Activated CD4-positive, alpha-beta T cell treated with anti-CD3 and anti-CD28 coated beads for 4 hours (primary cell): Measurements from ENCODE around the gene RPL21.
"Not testable (repeated sequence)": the region's sequence is repeated elsewhere in the genome, so short reads cannot be mapped to it uniquely, and the experiment has no call there.

ENCODE experiments used
- DNase-seq, 2 donors: peaks; one replicate each; pipeline ENCODE4 v3.0.0-alpha.2; 2020

Gene RPL21

GRCh38 chr13:27259831-27260230 is 8.5 kb downstream of the RPL21 start:
- DNase-seq: no peak

DNA sequence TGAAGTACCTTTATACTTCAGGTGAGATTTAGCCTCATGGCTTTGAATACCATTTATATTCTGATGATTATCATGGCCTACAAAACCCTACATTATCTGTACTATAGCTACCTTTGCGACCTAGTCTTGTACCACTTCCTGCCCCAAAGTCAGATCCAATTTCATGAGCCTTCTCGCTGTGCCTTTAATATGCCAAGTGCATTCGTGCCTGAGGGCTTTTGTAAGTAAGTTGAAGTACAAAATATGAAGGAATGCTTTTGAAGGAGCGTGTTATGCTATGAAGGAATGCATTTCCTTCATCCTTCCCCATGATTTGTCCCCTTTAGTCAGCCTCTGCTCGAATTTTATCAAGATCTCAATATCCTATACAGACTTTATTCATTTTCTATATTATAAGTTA is 10.0 kb downstream of the RPL21 start:
- no peak for DNase-seq

DNA sequence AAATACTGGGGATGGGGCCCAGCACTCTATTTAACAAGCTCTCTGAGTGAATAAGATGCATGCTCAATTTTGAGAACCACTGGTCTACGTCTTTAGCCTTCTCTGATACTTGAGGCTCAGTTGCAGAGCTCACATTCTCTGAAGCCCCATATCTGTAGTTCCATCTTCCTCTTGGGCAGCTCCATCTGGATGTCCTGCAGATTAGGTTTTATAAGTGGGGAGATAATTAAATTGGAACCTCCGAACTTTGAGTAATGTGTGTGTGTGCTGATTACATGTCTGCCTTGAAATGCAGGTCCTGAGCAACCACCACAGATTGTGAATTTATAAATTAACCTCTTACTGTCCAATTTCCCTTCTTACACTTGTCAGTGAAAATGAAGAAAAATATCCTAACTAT is 12.1 kb downstream of the RPL21 start:
- DNase-seq: no peak

- no peak for DNase-seq
Observed at GRCh38 chr13:27264181-27264580, 12.8 kb downstream of the RPL21 start.

- DNase-seq: no peak
Observed at GRCh38 chr13:27264648-27265047, 13.3 kb downstream of the RPL21 start.

GRCh38 chr13:27266917-27267316 is 15.6 kb downstream of the RPL21 start:
- no peak for DNase-seq

DNA sequence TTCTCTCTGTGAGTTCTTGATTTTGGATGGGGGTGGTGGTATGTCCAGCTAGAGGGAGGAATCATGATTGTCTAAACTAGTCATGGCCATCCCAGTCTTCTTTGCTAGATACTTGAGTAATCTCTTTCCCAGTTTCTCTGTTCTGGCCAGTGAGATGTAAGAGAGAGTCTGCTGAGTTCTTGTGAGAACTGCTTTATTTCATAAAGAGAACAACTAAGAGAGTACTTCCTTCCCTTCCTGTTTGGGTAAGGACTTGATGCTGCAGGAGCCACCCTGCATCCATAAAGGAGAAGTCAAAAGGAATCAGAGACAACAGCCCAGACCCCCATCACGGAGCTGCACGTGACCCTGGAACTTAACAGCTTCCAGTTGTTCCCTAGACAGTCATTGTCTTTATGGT is 16.2 kb downstream of the RPL21 start:
- DNase-seq: no peak

DNA sequence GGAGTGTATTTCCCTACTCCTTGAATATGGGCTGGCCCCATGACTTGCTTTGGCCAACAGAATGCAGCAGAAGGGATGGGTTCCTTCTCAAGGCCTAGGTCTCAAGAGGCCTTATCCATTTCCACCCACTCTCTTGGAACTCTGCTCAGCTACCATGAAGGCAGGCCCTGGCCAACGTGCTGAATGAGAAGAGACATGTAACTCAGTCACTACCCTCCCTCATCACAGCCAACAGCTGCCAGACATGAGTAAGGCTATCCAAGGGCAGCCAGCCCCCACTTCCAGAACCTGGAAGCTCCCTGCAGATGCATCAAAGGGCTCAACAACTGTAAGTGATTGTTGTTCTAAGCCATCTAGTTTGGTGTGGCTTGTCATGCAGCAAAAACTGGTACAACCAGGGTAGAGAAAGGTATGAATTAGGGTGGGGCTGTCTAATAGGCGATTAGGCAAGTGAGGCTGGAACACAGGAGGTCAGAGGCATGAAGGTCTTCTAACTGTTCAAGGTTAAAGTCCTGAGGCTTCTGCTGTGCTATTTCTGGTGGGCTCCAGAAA is 17.8 kb downstream of the RPL21 start:
- no peak for DNase-seq

DNA sequence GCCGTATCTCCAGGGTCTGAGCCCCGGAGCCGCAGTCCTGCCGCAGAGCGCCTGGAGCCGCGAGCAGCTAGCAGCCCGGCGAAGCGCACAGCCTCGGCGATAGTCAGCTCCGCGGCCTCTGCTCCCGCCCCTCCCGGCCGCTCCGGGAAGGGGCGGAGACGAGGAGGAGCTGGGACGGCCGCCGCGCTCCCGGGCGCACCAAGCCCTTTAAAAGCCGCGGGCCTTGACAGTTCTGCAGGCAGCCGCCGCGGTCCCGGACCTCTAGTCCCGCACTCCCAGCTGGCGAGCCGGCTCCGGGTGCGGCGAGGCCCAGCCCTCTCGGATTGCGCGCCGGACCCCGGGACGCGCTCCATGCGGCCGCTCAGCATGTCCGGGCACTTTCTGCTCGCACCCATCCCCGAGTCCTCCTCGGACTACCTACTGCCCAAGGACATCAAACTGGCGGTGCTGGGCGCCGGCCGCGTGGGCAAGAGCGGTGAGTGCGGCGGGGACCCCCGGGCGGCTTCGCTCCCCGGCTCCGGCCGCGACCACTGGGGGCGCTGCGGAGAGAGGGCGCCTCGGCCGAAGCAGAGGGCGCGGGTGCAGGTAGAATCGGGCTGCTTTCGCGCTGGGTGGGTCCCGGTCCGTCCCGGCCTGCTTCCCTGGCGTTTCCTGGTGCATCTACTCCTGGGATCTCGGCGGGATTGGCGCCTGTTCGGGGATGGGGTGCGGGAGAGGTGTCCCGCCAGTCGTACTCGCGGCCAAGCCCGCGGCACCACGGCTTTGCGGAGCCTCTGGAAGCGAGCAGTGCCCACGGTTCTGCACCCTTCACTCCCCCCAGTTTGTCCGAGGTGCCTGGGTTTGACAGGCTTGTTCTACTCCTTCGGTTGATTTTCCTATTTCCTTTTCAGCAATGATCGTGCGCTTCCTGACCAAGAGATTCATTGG is 19.5 kb downstream of the RPL21 start, which contains the start of gene RASL11A:
TSS of gene RASL11A (plus strand) at position 237 of the 927 bp plus-strand sequence. CDS start at position 352, 115 bp downstream.
- DNase-seq: peak; percentile 65 to 71

GRCh38 chr13:27271570-27272096 is 20.3 kb downstream of the RPL21 start:
- no peak for DNase-seq

- DNase-seq: no peak
Observed at GRCh38 chr13:27273658-27274425, 22.5 kb downstream of the RPL21 start.

GRCh38 chr13:27274631-27275030 is 23.3 kb downstream of the RPL21 start:
- no peak for DNase-seq

DNA sequence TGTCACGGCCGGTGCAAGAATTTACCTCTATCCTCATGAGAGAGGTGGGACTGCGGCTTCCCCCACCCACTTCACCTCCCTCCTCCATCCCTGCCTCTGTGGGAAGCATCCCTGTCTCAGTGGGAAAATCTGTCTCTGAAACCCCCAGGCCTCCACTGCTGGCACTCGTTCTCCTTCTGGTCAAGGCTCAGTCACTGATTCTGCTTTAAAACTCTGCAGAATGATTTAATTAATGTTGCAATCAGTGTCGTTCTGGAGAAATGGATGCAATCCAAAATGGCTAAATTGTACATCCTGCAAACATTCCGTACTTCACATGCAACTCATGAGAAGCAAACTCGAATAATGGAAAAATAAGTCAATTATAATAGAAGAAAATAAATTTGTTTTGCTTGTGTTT is 24.8 kb downstream of the RPL21 start:
- DNase-seq: no peak

DNA sequence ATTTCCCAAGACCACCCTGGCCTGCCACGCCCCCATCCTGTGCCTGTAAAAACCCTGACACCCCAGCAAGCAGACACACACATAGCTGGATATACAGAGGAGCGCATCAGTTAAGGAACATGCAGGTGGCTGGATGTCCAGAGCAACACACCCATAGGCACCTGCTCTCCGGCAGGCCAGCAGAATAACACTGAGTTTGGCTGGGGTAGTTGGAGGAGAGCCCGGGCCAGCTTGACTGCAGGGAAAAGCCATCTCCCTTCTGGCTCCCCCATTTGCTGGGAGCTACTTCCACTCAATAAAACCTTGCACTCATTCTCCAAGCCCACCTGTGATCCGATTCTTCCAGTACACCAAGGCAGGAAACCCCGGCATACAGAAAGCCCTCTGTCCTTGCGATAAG is 28.1 kb downstream of the RPL21 start:
- DNase-seq: no peak

GRCh38 chr13:27280009-27280656 is 28.8 kb downstream of the RPL21 start:
- DNase-seq: no peak

- DNase-seq: no peak
Observed at GRCh38 chr13:27280841-27281240, 29.5 kb downstream of the RPL21 start.

DNA sequence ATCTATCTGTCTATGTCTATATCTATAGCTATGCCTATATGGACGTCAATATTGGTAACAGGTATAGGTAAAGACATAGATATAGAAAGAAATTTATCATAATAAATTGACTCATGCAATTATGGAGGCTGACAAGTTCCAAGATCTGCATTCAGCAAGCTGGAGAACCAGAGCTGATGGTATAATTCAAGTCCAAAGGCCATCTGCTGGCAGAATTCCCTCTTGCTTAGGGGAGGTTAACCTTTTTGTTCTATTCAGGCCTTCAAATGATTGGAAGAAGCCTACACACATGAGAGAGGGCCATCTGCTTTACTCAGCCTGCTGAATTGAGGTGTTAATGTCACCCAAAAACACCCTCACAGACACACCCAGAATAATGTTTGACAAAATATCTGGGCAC is 30.1 kb downstream of the RPL21 start:
- DNase-seq: no peak

GRCh38 chr13:27283906-27284493 is 32.6 kb downstream of the RPL21 start:
- no peak for DNase-seq

DNA sequence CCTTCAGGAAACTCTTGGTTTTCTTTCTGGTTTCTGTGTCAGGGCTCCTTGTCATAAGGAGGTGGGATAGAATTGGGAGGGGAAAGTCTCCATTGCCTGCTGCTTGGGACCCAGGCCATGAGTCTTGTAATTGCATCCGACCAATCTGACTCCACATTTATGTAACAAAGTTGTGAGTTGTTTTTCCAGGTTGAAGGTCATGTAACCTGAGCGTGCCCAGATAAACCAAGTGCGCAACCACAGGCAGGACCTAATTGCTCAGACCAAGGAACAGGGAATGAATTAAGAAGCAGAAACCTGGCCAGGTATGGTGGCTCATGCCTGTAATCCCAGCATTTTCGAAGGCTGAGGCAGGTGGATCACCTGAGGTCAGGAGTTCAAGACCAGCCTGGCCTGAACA is 37.0 kb downstream of the RPL21 start:
- no peak for DNase-seq

GRCh38 chr13:27289011-27289665 is 37.8 kb downstream of the RPL21 start:
- no peak for DNase-seq

DNA sequence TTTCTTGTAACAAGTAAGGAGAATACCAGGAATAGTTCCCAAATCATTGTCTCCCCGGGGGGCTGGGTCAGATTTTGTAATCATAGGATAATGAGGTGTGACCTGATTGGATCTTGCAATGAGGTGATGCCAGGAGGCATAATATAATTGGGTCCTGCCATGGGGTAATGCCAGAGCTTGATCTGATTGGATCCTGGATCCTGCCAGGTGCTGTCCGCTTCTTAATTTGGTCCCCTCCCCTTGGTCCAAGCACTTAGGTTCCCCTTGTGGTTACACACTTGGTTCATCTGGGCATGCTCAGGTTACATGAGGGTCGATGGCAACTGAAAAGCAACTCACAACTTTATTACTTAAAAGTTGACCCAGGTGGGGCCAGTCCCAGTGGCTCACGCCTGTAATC is 39.4 kb downstream of the RPL21 start:
- no peak for DNase-seq

DNA sequence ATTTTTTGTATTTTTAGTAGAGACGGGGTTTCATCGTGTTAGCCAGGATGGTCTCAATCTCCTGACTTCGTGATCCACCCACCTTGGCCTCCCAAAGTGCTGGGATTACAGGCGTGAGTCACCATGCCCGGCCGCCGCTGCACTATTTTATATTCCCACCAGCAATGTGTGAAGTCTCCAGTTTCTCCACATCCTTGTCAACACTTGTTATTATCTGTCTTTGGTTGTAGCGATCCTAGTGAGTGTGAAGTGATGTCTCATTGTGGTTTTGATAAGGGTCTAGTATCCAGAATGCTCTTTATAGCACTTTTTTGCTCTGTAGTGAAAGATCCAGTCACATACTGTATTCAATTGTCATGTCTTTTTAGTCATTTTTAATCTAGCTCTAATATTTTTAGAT is 40.6 kb downstream of the RPL21 start:
- not testable (repeated sequence) for DNase-seq
